Left hindlimb (tissue), 1 donor: ENCODE measurements around the gene XKR7.

Experiments used
- DNase-seq: peaks from one replicate; pipeline ENCODE4 v3.0.0-alpha.2; 2018

The XKR7 gene

GRCh38 chr20:31984981-31985471 lies 17.1 kb downstream of the XKR7 start:
- DNase-seq = no peak

GRCh38 chr20:31987744-31988143 lies 19.8 kb downstream of the XKR7 start:
- no peak for DNase-seq

- no peak for DNase-seq
These were observed 20.6 kb downstream of the XKR7 start for GRCh38 chr20:31988430-31989015.

GRCh38 chr20:31989030-31989645 lies 21.2 kb downstream of the XKR7 start:
- no peak for DNase-seq

- DNase-seq = no peak
These were observed 22.8 kb downstream of the XKR7 start for GRCh38 chr20:31990641-31991338.

- DNase-seq = no peak
These were observed 23.4 kb downstream of the XKR7 start for GRCh38 chr20:31991339-31991705.

GRCh38 chr20:31992086-31992485 lies 24.1 kb downstream of the XKR7 start:
- DNase-seq = no peak

- no peak for DNase-seq
These were observed 29.0 kb downstream of the XKR7 start for GRCh38 chr20:31996996-31997395.

GRCh38 chr20:31998246-31998645 lies 30.3 kb downstream of the XKR7 start:
- no peak for DNase-seq

- no peak for DNase-seq
These were observed 35.4 kb downstream of the XKR7 start for GRCh38 chr20:32003325-32003724.

GRCh38 chr20:32004963-32005362 lies 37.0 kb downstream of the XKR7 start:
- no peak for DNase-seq

- DNase-seq = no peak
These were observed 38.1 kb downstream of the XKR7 start for GRCh38 chr20:32006053-32006452.

- no peak for DNase-seq
These were observed 39.2 kb downstream of the XKR7 start for GRCh38 chr20:32006841-32007786.

- DNase-seq = peak; percentile 57
These were observed 40.1 kb downstream of the XKR7 start for GRCh38 chr20:32007787-32008616.

GRCh38 chr20:32009564-32009963 lies 41.6 kb downstream of the XKR7 start:
- DNase-seq = no peak

GRCh38 chr20:32010101-32010500 lies 42.1 kb downstream of the XKR7 start, which contains the start of gene CCM2L:
CCM2L (plus strand) TSS chr20:32010438; CDS start chr20:32010455, 17 bp downstream.
- DNase-seq = no peak

- no peak for DNase-seq
These were observed 42.7 kb downstream of the XKR7 start for GRCh38 chr20:32010666-32011065.

GRCh38 chr20:32012159-32012688 lies 44.3 kb downstream of the XKR7 start:
- no peak for DNase-seq

- no peak for DNase-seq
These were observed 45.4 kb downstream of the XKR7 start for GRCh38 chr20:32013326-32013725.

GRCh38 chr20:32017711-32018251 lies 49.8 kb downstream of the XKR7 start:
- no peak for DNase-seq
